SH-SY5Y (cell line): ENCODE measurements around the gene CA5B.

Source experiments
- GATA2 ChIP-seq: IDR thresholded peaks from 2 replicates; pipeline ENCODE4 v1.6.1; 2011; ENCODE audit warnings: mild to moderate bottlenecking, low read depth, low read length
- GATA3 ChIP-seq: IDR thresholded peaks from 2 replicates; pipeline ENCODE4 v1.6.1; 2011; ENCODE audit warnings: low read depth, mild to moderate bottlenecking, low read length, moderate library complexity

DNA sequence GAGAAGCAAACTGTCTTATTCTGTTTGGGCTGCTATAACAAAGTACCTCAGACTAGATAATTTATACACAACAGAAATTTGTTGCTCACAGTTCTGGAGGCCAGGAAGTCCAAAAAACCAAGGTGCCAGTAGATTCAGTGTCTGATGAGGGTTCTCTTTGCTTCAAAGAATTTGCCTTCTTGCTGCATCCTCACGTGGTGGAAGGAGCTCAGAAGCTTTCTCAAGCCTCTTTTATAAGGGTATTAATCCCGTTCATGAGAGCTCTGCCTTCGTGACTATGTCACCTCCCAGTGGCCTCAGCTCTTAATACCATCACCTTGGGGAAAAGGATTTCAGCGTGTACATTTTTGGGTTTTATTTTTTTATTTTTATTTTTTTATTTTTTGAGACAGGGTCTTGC lies 20.1 kb downstream of the CA5B start:
- TF ChIP-seq GATA2 (no peak), GATA3 (no peak)
